ENCODE measurements around the gene UGT1A5. TPM values are rescaled to one million over a fixed set of nuclear protein-coding genes. Genes with fewer than 3 reads are reported as not detected.

Gene UGT1A5
- total and polyA plus RNA-seq, 10 of the 15 experiments (the other 5 are each of a cell fraction or from before 2014, with no cell fraction given) = not detected

DNA sequence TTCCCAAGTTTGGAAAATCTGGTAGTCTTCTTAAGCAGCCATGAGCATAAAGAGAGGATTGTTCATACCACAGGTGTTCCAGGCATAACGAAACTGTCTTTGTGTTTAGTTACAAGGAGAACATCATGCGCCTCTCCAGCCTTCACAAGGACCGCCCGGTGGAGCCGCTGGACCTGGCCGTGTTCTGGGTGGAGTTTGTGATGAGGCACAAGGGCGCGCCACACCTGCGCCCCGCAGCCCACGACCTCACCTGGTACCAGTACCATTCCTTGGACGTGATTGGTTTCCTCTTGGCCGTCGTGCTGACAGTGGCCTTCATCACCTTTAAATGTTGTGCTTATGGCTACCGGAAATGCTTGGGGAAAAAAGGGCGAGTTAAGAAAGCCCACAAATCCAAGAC is 59.4 kb downstream of the UGT1A5 start:
- no peak for FAIRE-seq
- H3K9me3 ChIP-seq (replicated peaks; ENCODE audit: control insufficient read depth, insufficient read depth, low read length) = no peaks in the 10 kb centered on the region; the same call in 2 of the 3 replicates
- TF ChIP-seq, protein P1, sequence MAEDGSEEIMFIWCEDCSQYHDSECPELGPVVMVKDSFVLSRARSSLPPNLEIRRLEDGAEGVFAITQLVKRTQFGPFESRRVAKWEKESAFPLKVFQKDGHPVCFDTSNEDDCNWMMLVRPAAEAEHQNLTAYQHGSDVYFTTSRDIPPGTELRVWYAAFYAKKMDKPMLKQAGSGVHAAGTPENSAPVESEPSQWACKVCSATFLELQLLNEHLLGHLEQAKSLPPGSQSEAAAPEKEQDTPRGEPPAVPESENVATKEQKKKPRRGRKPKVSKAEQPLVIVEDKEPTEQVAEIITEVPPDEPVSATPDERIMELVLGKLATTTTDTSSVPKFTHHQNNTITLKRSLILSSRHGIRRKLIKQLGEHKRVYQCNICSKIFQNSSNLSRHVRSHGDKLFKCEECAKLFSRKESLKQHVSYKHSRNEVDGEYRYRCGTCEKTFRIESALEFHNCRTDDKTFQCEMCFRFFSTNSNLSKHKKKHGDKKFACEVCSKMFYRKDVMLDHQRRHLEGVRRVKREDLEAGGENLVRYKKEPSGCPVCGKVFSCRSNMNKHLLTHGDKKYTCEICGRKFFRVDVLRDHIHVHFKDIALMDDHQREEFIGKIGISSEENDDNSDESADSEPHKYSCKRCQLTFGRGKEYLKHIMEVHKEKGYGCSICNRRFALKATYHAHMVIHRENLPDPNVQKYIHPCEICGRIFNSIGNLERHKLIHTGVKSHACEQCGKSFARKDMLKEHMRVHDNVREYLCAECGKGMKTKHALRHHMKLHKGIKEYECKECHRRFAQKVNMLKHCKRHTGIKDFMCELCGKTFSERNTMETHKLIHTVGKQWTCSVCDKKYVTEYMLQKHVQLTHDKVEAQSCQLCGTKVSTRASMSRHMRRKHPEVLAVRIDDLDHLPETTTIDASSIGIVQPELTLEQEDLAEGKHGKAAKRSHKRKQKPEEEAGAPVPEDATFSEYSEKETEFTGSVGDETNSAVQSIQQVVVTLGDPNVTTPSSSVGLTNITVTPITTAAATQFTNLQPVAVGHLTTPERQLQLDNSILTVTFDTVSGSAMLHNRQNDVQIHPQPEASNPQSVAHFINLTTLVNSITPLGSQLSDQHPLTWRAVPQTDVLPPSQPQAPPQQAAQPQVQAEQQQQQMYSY (CRISPR knock-in tag; IDR thresholded peaks at IDR 0.05) = no peak
- TF ChIP-seq SIX5 (IDR thresholded peaks at IDR 0.05; ENCODE audit: low read depth, low read length, severe bottlenecking) (no peak), TCF12 (IDR thresholded peaks at IDR 0.05; ENCODE audit: low read depth, low read length) (no peak), SMARCA5 (IDR thresholded peaks at IDR 0.05) (no peak)
- TF ChIP-seq, protein P2, sequence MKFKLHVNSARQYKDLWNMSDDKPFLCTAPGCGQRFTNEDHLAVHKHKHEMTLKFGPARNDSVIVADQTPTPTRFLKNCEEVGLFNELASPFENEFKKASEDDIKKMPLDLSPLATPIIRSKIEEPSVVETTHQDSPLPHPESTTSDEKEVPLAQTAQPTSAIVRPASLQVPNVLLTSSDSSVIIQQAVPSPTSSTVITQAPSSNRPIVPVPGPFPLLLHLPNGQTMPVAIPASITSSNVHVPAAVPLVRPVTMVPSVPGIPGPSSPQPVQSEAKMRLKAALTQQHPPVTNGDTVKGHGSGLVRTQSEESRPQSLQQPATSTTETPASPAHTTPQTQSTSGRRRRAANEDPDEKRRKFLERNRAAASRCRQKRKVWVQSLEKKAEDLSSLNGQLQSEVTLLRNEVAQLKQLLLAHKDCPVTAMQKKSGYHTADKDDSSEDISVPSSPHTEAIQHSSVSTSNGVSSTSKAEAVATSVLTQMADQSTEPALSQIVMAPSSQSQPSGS (IDR thresholded peaks at IDR 0.05; ENCODE audit: low read length) = no peak
- BruUV-seq (replicated peaks) = no TSS peak
- in situ Hi-C loops (cut with MboI) = no loop called here
- POLR2A ChIA-PET = no interaction called here
- no peaks in the 10 kb centered on the region for H3K27me3 ChIP-seq (replicated peaks in 1 of 2; ENCODE audit: control insufficient read depth in 2 of 2, insufficient read depth in 2 of 2, low read length in 1 of 2)
- no peak for DNase-seq (ENCODE audit: low read depth, low spot score)
- H3K9ac ChIP-seq (ENCODE audit: control insufficient read depth, insufficient read depth, low read length) = no peak overlapping the region
- no peaks in the 10 kb centered on the region for H4K20me1 ChIP-seq (ENCODE audit: control insufficient read depth, insufficient read depth)
- H3K4me2 ChIP-seq (ENCODE audit: control insufficient read depth, insufficient read depth) = no peak overlapping the region
- H3K4me1 ChIP-seq (ENCODE audit: control insufficient read depth, insufficient read depth, low read length) = no peaks in the 10 kb centered on the region
- CTCF ChIA-PET = no interaction called here
- intact Hi-C loops (cut with micrococcal nuclease; ENCODE audit: unreplicated experiment) = no loop called here
- H2AFZ ChIP-seq (ENCODE audit: control insufficient read depth, low read depth, low read length) = no peak overlapping the region
- no peak overlapping the region for H3K4me3 ChIP-seq
- SMC1A ChIA-PET (ENCODE audit: uncharacterized antibody, unreplicated experiment) = no interaction called here
- no peaks in the 10 kb centered on the region for H3K36me3 ChIP-seq (ENCODE audit: control insufficient read depth in 2 of 2, insufficient read depth in 2 of 2, low read length in 1 of 2)
- H3K27ac ChIP-seq (ENCODE audit: control insufficient read depth, insufficient read depth) = no peak overlapping the region
- no peaks in the 10 kb centered on the region for H3K79me2 ChIP-seq (ENCODE audit: control insufficient read depth, insufficient read depth, low read length)
- no peak for ATAC-seq
- RAD21 ChIA-PET (ENCODE audit: unreplicated experiment) = no interaction called here
- WGBS (ENCODE audit: insufficient coverage, insufficient replicate concordance, low lambda C conversion rate, missing lambda C conversion rate) = 59% methylated on average over 16 of the region's 16 CpGs

Measured in GM12878 (cell line).